ENCODE measurements around the gene KREMEN1.
A peak's percentile ranks its signal among the peaks of the same experiment; 100 is the strongest.

KREMEN1 gene

DNA sequence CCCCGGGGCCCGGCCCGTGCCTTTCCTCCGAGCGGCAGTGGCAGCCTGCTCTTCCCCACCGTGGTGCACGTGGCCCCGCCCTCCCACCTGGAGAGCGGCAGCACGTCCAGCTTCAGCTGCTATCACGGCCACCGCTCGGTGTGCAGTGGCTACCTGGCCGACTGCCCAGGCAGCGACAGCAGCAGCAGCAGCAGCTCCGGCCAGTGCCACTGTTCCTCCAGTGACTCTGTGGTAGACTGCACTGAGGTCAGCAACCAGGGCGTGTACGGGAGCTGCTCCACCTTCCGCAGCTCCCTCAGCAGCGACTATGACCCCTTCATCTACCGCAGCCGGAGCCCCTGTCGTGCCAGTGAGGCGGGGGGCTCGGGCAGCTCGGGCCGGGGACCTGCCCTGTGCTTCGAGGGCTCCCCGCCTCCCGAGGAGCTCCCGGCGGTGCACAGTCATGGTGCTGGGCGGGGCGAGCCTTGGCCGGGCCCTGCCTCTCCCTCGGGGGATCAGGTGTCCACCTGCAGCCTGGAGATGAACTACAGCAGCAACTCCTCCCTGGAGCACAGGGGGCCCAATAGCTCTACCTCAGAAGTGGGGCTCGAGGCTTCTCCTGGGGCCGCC is 23.1 kb upstream of the KREMEN1 start:
- DNase-seq: no peak

- DNase-seq: no peak
These were observed 22.4 kb upstream of the KREMEN1 start for GRCh38 chr22:29050457-29050856.

- DNase-seq: no peak
These were observed 19.7 kb upstream of the KREMEN1 start for GRCh38 chr22:29053048-29053702.

GRCh38 chr22:29054251-29054767 is 18.5 kb upstream of the KREMEN1 start:
- no peak for DNase-seq

DNA sequence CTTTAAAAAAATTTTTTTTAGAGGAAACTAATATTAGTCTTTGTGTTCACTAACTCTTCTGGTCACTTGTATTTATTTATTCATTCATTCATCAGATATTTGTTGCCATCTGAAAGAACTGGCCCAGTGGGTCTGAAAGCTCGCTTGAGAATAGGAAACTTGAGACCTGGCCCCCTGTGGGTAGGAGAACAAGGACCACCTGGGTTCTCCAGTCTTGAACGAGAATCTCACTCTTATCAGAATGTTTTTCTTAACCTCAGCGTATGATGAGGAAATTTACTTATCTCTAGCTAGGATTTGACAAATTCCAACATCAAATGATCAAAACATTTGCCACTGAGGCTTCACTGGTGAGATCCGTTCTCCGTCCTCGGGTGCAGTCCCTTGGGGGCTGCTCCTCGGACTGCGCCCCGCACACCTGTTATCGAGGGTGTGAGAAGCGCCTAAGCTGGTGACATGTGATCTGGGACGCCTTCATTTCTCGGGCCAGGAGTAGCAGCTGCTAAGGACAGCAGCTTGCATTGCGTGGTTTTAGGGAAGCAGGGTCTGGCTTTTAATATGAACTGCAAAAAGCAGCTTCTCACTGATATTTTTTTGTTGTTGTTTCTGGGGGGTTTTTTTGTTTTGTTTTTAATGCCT is 17.5 kb upstream of the KREMEN1 start:
- no peak for DNase-seq

DNA sequence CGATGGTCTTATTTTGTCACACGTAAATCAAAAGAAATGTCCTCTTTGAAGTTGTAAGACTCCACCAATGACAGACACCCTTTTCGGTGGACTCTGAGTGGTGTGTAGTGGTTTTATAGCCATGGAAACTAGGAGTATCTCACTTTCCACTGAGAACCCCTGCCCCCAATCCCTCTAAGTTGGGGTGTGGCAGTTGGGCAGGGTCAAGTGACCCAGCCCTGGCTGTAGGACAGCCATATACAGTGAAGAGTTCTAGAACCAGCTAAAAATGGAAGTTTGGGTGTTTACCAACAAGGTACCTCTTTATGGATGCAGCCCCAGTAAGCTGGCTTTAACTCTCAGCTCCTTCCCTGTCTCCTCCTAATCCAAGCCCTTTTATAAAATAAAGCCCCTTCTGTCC is 16.4 kb upstream of the KREMEN1 start:
- no peak for DNase-seq

DNA sequence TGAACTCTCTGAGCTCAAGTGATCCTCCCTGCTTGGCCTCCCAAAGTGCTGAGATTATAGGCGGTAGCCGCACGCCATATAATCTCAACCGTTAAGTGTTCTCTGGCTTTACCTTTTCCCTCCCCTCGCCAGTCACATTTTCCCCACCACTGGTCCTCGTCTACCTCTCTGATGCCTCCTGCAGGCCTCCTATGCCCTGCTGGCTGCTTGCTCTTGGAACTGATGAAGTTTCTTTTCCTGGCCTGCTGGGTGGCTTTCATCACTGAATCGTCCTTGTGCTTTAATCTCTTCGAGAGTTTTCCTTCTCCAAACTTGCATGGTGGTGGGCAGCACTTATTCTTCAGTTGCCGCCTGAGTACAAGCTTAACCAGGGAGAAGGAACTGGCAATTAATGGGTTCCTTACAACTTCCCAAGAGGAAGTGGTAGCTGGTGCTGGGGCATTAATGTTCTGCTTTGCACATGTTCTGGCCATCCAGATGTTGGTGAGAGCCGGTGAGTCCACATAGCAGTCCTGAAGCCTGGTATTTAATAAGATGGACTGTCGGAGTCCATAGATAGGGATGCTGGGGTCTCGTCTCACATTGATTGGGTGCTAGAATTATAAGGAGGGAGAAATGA is 12.5 kb upstream of the KREMEN1 start:
- no peak for DNase-seq

- no peak for DNase-seq
These were observed 11.9 kb upstream of the KREMEN1 start for GRCh38 chr22:29060931-29061330.

DNA sequence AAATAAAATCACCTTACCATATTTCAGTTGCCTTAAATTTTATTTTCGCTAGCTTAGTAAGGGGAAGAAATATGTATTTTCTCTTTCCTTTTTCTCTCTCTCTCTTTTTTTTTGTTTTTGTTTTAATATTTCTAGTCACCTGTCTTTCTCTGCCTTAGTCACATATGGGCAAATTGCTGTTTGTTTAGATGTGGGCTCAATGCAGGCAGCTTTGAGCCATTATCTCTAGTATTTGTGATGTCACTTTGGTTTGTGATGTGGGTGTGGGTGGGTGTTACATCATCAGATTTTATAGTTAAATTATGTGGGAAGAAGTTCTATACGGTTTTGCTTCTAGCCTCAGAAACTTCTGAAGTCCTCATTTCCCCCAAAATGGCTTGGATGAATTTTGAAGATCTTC is 11.1 kb upstream of the KREMEN1 start, which contains the start of gene C22orf31:
Gene C22orf31, minus strand, starts transcription at position 59 of the 400 bp plus-strand sequence. Its CDS starts 39 bp downstream, at position 20.
- no peak for DNase-seq

DNA sequence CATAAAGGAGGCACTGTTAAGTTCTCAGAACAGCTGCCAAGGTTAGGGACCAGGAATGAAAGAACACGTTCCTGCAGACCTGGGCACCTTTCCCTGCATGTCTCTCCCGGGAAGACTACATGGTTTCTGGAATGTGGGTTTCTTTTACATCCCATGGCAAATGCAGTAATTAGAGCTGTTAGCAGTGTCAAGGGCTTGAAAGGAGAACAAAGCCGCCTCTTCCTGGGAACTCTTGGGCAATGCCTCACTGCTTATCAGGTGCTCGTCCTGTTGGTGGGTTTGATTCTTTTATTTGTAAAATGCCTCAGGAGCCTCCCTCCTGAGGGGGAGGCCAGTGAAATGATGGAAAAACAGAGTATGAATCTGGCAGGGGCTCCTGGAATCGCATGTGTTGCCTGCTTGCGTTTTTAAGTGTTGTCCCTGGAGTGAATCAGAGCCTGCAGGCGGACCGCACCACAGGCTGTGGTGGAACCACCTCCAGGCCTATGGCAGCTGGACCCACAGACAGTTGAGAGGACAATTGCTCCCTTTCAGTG is 10.5 kb upstream of the KREMEN1 start:
- DNase-seq: no peak

DNA sequence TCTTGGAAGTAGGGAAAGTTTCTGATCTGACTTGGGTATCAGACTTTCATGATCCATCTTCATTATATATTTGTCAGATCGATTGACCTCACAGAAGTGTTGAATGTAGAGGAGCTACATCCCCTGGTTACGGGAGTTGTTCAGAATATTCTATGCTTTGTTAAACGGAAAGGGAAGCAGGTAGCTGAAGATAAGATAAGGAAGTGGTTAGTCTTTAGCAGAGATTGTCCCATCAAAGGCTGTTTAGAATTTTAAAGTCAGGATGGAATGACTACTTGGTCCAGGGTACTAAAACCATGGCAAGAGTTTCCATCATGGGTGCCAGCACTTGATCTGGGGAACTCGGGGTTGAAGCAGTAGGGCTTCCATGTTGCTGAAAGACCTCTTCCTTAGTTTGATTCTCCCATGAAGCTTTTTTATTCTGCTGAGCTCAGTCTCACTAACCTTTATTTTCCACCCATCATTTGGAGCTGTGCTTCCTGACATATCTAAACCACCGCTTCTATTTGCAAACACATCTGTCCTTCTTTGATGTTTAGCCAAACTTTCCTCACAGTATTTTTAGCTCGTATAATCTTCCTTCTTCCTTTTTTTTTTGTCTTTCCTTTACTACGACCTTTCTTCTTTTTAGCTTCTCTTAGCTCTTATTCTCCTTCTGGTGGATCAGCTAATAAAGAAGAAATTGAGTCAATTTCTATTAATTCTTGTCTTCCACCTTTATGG is 7.2 kb upstream of the KREMEN1 start:
- DNase-seq: no peak

- no peak for DNase-seq
These were observed 3.4 kb upstream of the KREMEN1 start for GRCh38 chr22:29069463-29069862.

- no peak for DNase-seq
These were observed 2.3 kb upstream of the KREMEN1 start for GRCh38 chr22:29070490-29070889.

- DNase-seq: peak; percentile 20
These were observed 1.4 kb upstream of the KREMEN1 start for GRCh38 chr22:29071261-29072045.

DNA sequence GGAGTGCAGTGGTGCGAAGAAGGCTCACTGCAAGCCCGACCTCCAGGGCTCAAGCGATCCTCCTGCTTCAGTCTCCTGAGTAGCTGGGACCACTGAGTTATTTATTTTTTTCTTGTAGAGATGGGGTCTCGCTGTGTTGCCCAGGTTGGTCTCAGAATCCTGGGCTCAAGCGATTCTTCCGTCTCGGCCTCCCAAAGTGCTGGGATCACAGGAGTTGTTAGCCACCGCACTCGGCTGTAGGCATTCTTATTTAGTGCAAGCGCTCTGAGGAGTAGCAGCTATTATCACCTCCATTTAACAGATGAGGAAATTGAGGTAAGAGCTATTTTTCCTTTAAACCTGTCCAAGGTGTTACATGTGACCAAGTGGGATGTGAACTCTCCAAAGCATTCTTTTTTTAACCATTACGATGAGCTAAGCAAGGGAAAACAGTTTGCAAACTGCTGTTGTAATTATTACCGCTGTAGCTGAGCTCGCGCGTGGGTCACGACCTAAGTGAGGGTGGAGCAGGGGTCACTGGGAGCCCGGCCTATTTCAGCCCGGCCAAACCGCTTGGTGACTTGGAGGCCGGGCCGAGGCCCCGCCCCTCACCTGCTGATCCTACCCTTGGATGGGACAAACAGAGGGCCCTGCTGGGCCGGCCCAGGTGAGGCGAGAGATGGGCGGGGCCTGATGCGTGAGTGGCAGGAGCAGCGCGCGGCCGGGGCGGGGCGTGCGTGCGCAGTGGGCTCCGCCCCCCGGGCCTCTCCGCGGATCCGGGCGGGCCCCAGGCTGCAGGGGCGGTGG is 449 bp upstream of the KREMEN1 start:
- DNase-seq: peak; percentile 83

DNA sequence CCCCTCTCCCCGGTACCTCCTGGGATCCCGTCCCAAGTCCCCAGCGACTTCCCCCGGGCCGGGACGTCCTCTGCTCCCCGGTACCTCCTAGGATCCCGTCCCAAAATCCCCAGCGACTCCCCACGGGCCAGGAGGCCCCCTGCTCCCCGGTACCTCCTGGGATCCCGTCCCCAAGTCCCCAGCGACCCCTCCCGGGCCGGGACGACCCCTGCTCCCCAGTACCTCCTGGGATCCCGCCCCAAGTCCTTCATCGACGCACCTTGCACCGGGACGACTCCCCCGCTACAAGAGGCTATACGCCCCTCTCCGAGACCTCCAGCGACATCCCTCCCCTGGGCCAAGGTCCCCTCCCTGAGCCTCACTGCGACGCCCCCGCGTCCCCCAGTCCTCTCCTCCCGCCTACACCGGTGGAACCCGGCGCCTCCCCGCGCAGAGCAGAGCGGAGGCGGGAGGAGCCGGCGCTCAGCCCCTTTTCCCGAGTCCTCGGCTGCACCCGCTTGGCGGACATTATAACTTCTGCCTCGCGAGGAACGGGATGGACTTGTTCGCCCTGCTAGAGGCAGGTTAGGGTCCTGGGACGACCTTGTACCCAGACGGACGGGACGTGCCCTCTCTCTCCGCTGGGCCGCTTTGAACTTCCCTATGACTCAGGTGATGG is 912 bp downstream of the KREMEN1 start:
- DNase-seq: no peak

- no peak for DNase-seq
These were observed 1.5 kb downstream of the KREMEN1 start for GRCh38 chr22:29074276-29074772.

DNA sequence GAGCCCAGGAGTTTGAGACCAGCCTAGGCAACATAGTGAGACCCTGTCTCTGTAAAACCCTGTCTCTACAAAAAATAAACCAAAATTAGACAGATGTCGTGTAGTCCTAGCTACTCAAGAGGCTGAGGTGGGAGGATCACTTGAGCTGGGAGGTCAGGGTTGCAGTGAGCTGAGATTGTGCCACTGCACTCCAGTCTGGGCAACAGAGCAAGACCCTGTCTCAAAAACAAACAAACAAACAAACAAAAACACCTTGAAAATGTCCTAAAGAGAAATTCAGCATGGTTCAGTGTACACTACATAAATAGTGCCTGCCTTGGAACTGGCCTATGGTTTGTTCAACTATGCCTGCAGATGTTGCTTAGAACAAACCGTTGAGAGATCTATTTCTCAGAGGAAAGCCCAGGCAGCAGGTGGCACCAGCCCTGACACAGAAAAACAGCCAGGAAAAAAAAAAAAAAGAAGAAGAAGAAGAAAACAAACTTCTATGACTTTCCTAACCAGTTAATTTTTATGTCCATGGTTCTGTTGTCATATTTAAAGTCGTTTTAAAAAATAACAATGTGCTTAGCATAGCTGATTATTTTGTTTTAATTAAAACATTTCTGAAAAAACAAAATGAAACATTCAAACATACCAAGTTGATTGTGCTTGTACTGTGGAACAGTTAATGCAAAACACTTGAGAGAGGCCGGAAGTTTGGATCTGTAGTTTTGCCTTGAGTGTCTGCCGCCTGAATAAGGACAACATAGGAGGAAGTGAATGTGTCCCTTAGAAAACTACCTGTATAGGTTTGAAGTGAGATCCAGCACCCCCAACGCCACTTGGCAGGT is 5.4 kb downstream of the KREMEN1 start:
- no peak for DNase-seq

DNA sequence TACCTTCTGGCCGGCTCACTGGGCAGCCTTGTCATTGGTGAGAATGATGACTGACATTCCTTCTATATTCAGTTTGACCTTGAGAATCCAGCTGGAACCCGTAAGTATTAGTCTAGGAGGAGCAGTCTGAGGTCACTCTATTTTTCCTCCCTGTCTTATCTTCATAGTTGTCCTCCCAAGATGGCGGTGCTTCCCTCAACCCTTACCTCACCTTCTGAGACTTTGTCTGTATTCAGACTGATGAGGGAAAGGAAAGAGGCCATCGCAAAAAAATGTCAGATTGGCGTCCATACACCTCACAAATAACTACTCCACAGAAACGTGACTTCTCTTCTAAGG is 6.0 kb downstream of the KREMEN1 start:
- DNase-seq: no peak
